Measurements from ENCODE around the gene SLC25A38.
"Not testable (repeated sequence)": the region's sequence is repeated elsewhere in the genome, so short reads cannot be mapped to it uniquely, and the experiment has no call there.

Gene SLC25A38

DNA sequence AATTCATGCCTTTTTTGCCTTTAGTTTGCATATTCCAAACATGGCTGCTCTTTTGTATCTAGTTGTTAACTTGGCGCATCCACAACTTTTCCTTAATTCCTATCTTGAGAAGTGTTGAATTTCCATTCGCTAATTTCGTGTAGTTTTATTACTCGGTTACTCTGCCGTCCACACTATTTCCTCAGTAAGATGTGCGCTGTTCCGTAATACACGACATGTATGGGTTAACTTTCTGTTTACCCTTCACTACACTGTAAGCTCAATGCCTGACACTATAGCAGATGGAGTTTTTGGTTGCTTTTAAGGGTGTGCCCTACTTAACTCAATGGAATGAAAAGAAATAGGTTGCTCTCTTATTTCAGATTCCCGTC lies 24.1 kb downstream of the SLC25A38 start:
- in situ Hi-C loops (cut with HindIII; ENCODE audit: low sequenced_read_pairs): no loop called here

DNA sequence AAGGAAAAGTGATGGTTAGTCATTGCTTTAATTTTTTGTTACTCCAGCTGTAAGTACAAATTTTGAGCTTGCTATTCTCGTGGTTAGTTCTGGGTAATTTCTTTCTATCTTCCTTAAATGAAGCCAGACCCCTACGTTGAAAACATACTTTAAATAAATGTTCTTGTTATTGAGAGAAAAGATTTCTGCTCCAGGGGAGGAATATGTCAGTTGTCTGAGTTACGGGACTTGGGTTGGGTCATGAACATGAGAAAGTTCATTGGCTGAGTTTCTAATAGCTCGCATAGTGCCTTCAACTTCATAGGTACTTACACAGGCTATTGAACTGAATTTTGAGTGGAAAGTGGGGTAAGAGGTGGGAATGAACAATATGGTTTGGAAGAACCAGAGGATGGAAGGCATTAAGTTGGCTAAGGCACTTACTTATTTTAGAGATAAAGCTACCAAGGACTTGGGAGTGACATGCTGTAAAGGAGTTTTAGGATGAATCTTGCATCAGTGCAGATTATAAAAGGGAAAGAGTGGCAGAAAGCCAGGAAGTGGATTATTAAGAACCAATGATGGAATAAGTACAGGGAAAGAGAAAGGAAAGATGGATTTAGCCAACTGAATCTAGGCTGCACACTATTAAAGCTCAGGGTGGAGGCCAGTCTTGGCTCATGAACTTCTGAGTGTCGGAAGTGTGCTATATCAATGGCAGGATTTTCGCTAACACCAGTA lies 24.8 kb downstream of the SLC25A38 start:
- in situ Hi-C loops (cut with HindIII; ENCODE audit: low sequenced_read_pairs): no loop called here

DNA sequence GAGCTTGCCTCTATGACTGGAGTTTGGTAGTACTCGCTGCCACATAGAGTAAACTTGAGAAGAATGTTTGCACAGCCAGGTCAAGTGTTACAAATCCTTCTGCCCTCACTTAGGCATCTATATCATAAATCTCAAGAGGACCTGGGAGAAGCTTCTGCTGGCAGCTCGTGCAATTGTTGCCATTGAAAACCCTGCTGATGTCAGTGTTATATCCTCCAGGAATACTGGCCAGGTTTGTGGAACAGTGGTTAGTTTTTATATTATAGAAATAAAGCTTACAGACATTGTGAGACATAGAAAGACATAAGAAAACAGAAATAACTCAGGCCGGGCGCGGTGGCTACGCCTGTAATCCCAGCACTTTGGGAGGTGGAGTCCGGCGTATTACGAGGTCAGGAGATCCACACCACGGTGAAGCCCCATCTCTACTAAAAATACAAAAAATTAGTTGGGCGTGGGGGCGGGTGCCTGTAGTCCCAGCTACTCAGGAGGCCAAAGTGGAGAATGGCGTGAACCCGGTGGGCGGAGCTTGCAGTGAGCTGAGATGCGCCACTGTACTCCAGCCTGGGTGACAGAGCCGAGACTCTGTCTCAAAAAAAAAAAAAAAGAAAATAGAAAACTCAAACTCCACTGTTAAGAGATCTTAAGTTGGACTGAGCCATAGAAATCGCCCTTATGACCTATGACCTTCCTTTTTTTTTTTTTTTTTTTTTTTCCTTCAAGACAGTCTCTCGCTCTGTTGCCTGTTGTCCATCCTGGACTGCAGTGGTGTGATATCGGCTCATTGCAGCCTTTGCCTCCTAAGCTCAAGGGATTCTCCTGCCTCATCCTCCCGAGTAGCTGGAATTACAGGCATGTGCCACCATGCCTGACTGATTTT lies 25.6 kb downstream of the SLC25A38 start:
- in situ Hi-C loops (cut with HindIII; ENCODE audit: low sequenced_read_pairs): no loop called here

DNA sequence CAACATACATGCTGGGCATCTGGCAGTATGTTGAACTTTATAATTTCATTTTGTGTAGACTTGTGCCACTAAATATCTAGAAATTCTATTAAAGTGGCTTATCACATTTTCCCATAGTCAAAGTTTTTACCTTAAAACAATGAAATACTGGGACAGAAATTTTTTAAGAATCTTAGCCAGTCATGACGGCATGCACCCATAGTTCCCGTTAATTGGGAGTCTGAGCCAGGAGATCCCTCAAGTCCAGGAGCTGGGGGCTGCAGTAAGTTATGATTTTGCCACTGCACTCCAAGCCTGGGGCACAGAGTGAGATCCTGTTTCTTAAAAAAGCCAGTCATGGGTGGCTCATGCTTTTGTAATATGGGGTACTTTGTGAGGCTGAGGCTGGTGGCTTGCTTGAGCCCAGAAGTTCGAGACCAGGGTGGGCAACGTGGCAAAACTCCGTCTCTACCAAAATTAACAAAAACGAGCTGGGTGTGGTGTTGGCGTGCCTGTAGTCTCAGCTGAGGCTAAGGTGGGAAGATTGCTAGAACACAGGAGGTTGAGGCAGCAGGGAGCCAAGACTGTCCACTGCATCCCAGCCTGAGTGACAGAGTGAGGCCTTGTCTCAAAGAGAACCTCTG lies 26.5 kb downstream of the SLC25A38 start:
- in situ Hi-C loops (cut with HindIII; ENCODE audit: low sequenced_read_pairs): no loop called here

DNA sequence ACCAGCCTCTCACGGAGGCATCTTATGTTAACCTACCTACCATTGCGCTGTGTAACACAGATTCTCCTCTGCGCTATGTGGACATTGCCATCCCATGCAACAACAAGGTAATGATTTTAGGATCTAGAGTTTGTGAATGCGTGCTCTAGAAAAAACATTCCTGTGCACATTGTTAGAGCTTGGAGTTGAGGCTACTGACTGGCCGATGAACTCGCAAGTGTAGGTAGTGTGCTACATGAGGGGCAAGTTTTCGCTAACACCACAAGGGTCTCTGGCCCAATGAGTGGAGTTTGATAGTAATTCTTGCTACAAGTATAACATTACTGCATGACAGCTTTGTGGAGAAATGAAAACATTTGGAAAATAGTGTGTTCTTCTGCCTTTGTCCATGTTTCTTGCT lies 27.7 kb downstream of the SLC25A38 start:
- in situ Hi-C loops (cut with HindIII; ENCODE audit: low sequenced_read_pairs): no loop called here

DNA sequence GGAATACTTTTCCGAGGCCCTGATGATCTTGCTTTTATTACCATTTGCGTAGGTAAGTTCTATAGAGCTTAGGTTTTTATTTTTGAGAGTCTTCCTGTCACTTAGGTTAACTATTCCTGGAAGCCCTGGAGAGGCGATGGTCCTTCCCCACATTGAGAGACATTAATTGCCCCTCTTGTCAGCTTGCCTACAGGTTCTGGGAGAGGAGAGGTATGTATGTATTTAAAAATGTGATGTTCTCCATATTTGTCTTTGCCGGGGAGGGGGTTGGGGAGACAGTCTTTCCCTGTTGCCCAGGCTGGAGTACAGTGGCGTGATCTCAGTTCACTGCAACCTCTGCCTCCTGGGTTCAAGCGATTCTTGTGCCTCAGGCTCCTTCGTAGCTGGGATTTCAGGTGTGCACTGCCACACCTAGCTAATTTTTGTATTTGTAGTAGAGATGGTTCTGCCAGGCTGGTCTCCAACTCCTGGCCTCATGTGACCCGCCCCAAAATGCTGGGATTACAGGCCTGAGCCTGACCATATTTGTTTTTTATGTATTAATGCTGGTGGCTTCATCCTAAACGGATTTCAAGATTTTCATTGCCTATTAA lies 29.6 kb downstream of the SLC25A38 start:
- in situ Hi-C loops (cut with HindIII; ENCODE audit: low sequenced_read_pairs): no loop called here

DNA sequence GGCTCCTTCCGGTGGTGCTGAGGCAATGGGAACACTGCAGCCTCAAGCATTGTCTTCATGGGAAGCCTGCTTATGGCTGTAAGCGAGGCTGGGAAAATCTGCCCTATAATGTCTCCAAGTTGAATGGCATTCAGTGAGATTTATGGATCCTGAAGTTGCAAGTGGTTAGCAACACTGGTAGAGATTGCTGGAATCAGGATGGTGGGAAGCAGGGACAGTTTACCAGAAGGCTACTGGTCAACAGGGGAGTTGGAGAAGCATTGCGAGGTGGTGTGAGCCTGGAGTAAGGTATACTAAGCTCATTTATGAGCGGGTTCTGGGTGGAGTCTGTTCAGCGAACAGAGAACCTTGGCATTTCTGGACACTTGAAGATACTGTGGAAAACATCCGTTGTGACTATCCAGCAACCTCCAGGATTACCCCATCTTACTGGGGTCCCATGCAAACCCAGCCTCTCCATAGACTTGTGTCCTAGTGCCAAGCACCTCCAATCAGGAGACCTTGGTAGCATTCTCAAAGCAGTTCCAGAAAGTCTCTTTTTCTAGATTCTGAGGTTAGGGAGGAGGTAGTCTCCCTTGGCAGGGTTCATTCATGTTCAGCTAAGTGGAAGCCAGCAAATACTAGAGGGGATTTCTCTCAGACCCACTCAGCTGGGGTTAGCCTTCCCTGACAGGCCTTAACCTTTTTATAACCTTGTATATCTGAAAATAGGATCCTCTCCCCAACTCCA lies 30.7 kb downstream of the SLC25A38 start:
- in situ Hi-C loops (cut with HindIII; ENCODE audit: low sequenced_read_pairs): no loop called here

DNA sequence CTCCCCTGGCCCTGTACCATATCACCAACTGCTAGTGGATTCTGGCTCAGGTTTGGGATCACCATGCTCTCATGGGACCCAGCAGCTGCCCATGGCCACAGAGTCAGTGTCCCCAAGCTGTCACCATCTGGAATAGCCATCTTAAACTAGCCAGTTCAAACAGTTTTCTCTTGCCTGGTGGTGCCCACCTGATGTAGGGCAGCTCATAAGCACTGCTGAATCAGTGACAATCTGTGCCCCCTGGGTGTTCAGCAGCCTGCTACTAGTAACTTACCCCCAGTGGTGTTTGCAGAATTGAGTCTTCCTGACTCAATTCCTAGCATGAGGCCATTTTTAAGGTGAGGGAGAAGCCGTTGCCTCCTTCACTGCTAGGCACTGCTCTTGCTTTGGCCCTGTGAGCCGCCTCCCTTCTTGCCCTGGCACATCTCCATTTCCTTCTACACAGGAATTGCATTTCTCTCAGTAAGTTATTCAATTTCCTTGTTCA lies 31.3 kb downstream of the SLC25A38 start:
- in situ Hi-C loops (cut with HindIII; ENCODE audit: low sequenced_read_pairs): no loop called here

DNA sequence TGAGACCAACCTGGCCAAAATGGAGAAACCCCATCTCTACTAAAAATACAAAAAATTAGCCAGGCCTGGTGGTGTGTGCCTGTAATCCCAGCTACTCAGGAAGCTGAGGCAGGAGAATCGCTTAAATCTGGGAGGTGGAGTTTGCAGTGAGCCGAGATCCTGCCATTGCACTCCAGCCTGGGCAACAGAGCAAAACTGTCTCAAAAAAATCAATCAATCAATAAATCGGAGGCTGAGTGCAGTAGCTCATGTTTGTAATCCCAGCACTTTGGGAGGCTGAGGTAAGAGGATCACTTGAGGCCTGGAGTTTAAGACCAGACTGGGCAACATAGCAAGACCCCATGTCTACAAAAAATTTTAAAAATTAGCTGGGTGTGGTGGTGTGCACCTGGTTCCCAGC lies 32.1 kb downstream of the SLC25A38 start:
- in situ Hi-C loops (cut with HindIII; ENCODE audit: low sequenced_read_pairs): not testable (repeated sequence)

DNA sequence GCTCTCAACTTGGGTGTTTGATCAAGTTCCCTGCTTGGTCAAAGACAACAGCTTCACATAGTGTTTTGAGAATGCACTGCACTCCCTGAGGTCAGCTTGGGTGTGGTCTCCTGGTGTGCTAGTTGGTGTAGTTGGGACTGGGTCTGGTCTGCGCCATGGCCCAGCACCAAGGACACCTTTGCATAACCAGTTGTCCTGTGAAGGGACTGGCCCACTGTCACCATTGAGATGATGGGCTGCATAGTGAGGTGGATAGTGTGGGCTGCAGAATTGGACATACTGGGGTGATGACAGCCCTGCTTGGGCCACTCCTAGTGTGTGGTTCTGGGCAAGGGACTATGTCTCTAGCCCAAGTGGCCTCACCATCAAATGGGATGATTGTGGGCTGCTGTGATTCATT lies 32.8 kb downstream of the SLC25A38 start:
- in situ Hi-C loops (cut with HindIII; ENCODE audit: low sequenced_read_pairs): no loop called here

DNA sequence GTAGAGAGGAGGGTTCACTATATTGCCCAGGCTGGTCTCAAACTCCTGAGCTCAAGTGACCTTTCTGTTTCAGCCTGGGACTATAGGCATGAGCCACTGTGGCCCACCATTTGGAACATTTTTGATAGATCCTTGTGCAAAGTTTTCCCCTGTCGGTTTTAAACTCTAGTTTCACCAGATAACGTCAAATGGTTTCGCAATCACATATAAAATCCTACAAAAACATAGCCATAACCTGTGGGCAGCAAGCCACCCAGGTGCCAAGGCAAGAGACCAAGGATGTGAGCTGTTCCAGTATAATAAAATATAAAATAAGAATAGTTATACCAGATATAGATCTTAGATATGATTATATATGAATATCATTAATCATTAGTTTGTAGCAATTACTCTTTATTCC lies 33.8 kb downstream of the SLC25A38 start:
- in situ Hi-C loops (cut with HindIII; ENCODE audit: low sequenced_read_pairs): not testable (repeated sequence)

DNA sequence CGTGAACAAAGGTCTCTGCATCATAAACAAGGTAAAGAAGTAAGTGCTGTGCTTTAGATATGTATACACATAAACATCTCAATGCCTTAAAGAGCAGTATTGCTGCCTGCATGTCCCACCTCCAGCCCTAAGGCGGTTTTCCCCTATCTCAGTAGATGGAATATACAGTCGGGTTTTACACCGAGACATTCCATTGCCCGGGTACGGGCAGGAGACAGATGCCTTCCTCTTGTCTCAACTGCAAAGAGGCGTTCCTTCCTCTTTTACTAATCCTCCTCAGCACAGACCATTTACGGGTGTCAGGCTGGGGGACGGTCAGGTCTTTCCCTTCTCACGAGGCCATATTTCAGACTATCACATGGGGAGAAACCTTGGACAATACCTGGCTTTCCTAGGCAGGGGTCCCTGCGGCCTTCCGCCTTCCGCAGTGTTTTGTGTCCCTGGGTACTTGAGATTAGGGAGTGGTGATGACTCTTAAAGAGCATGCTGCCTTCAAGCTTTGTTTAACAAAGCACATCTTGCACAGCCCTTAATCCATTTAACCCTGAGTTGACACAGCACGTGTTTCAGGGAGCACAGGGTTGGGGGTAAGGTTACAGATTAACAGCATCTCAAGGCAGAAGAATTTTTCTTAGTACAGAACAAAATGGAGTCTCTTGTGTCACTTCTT lies 35.5 kb downstream of the SLC25A38 start:
- in situ Hi-C loops (cut with HindIII; ENCODE audit: low sequenced_read_pairs): not testable (repeated sequence)

DNA sequence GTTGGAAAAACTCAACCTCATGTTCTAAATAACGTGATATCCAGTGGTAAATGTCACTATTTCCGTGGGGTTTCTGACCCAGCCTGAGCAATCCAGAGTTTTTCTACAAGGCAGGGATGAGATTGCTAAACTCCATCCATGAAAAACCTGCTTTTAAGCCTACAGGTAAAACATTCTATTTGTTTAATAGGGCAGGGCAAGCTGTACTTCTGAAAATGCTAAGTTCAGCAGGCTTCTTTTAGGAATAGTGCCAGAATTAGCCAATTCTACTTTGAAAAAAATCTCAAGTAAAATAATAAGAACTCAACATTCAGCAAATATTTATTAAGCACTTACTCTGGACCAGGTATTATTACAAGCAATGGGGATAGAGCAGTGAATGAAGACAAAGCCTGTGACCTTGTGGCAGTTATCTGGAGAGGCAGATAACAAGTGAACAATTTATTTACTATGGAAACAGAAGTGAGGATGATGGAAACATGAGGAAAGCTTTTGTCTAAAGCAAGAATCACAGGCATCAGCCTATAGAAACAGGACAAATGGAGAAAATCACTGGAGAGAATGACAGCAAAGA lies 36.7 kb downstream of the SLC25A38 start:
- in situ Hi-C loops (cut with HindIII; ENCODE audit: low sequenced_read_pairs): no loop called here

DNA sequence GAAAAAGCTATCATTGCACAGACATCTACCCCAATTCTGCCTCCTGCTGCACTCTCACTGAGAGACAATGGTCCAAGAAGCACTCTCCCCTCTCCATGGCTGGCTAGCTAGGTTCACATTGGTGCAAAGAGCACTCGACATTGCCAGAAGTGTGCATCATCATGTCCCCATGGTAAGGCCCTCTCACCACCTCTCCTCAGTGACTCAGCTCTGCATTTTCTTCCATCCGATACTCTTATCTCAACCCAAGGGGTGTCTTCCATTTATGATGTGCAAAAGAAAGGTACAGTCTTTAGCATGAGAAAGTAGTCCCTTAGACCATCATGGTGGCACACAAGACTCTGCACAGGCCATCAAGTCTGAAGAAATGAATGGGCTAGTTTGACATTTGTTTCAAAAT lies 37.4 kb downstream of the SLC25A38 start:
- in situ Hi-C loops (cut with HindIII; ENCODE audit: low sequenced_read_pairs): no loop called here

DNA sequence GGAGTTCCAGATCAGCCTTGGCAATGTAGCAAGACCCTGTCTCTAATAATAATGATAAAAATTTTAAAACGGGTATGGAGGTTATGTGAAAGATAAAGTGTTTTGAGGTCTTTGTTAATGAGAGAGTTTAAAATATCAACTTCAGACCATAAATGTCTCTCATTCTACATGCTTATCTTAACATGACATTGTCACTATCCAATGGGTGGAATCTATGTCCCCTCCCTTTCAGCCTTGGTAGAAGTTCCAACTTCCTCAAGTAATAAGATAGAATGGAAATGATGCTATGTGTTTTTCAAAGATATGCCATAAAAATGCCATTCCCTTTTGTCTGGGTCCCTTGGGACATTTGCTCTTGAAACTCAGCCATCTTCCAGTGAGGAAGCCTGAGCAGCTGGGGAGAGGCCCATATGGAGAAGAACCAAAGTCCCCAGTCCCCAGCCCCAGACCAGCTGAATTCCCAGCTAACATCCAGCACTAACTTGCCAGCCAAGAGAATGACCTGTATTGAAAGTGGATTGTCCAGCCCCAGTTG lies 40.3 kb downstream of the SLC25A38 start:
- in situ Hi-C loops (cut with HindIII; ENCODE audit: low sequenced_read_pairs): no loop called here

DNA sequence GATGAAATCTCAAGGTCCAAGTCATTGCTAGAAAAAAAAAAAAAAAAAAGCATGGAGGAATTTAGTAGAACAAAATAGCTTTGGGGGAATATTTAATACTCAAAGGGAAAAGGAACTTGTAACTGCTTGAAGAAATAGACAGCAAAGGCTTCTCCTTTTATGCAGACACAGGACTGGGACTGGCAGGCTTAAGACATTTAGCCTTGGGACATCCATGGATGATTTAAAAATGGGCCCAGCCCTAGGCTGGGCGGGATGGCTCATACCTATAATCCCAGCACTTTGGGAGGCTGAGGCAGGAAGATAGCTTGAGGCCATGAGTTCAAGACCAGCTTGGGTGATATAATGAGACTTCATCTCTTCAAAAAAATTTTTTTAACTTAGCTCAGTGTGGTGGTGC lies 43.1 kb downstream of the SLC25A38 start:
- in situ Hi-C loops (cut with HindIII; ENCODE audit: low sequenced_read_pairs): no loop called here

DNA sequence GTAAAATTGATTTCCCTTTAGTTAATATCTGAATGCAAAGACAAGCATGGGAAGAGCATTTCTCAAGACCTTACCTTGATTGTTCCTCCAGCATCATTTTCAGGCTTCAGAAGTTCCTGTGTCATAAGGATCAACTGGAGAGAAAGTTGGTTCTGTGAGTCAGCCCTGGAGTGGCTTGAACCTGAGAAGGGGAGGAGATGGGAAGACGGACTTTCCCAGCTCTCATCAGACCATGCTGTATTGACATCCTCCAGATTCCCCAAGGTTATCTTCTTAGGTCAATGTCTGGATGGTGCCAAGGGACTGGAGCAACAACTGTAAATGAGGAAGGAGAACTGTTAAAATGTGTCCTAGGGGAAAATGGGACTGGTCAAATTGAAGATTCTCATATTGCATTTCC lies 44.3 kb downstream of the SLC25A38 start:
- in situ Hi-C loops (cut with HindIII; ENCODE audit: low sequenced_read_pairs): no loop called here

DNA sequence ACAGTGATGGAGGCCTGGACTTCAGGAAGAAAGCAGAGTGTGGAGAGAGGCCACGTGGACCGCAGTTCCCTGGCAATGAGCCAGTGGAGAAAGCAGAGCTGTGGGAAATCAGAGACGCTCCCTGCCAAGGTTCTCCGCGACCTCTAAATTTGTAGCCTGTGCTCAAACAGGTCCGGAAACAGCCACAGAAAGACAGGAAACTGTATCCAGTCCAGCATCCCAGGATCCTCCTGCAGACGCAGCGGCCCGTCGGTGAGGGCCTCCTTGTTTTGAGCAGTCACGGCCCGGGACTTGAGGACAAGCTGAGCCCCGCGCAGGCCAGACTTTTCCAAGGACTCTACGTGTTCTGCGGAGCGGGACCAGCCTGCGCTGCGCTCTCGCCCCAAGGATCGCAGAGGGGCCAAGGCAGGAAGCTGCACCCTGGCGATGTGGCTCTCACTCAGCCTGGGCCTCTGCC lies 45.6 kb downstream of the SLC25A38 start:
- in situ Hi-C loops (cut with HindIII; ENCODE audit: low sequenced_read_pairs): no loop called here

DNA sequence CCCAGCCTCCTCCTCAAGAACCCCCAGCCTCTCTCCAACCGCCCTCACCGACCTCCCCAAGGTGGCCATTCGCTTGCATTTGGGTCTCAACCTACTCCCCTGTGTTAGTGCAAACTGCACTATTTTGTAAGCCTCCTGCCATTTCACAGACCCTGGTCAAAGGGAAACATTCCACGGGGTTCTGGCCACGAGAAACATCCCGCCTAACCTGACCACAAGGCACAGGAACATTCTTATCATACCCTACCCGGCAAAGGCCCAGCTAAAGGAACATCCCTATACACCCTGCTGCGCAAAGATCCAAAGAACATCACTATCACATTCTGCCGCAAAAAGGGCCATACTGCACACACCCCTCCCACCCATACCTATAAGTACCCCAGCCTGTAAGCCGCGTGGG lies 46.3 kb downstream of the SLC25A38 start:
- in situ Hi-C loops (cut with HindIII; ENCODE audit: low sequenced_read_pairs): no loop called here

Data from DLD1 (cell line).